ENCODE measurements around the gene KLHL13. TPM values are rescaled to one million over a fixed set of nuclear protein-coding genes. Genes with fewer than 3 reads are reported as not detected.
"Not testable (repeated sequence)": the region's sequence is repeated elsewhere in the genome, so short reads cannot be mapped to it uniquely, and the experiment has no call there.

Gene KLHL13
- total RNA-seq, 1 donor from 2014 or later, result 5.6 TPM

DNA sequence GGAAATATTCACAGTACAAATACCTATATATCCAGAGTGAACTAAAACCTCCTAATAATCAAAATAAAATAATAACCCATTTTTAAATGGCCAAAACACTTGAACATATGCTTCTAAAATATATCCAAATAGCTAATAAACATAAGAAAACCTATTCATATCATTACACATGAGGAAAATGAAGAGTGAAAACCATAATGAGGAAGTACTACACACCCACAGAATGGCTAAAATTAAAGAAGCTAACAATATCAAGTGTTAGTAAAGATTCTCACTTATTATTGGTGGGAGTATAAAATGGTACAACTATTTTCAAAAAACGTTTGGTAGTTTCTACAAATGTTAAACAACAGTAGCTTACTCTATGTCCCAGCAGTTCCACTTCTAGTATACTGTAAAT is 92.1 kb downstream of the KLHL13 start:
- no peak for FAIRE-seq
- no peaks in the 10 kb centered on the region for H3K9me3 ChIP-seq (ENCODE audit: insufficient read depth, low read depth, low read length)
- no peaks in the 10 kb centered on the region for H3K9me3 Mint-ChIP-seq (ENCODE audit: unreplicated experiment)

DNA sequence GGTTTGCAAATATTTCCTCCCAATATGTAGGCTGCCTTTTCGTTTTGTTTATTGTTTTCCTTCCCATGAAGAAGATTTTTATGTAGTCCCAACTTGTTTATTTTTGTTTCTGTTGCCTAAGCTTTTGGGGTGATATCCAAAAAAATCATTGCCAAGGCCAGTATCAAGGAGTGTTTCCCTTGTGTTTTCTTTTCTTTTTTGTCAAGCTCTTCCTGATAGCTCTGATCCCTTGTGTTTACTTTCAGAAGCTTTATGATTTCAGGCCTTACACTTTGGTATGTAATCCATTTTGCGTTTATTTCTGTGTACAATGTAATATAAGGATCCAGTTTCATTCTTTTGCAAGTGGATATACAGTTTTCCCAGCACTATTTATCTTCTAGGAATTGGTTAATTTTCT is 93.9 kb downstream of the KLHL13 start:
- FAIRE-seq, result no peak
- Mint-ChIP-seq H3K9me3 (ENCODE audit: unreplicated experiment) (no peaks in the 10 kb centered on the region), H3K4me1 (ENCODE audit: low read depth, unreplicated experiment) (no peaks in the 10 kb centered on the region)

More for the DNA sequence above, 92.1 kb downstream of the KLHL13 start:
- Mint-ChIP-seq H3K4me1 (ENCODE audit: low read depth, unreplicated experiment) (no peaks in the 10 kb centered on the region), H3K36me3 (ENCODE audit: low read depth, unreplicated experiment) (no peaks in the 10 kb centered on the region), H3K27ac (ENCODE audit: unreplicated experiment) (no peak overlapping the region), H3K4me3 (ENCODE audit: unreplicated experiment) (no peak overlapping the region), H3K27me3 (ENCODE audit: low read depth, unreplicated experiment) (no peaks in the 10 kb centered on the region)
- no peak for DNase-seq (ENCODE audit: low read depth)
- Histone ChIP-seq H3K36me3 (ENCODE audit: insufficient read depth, low read length) (no peaks in the 10 kb centered on the region), H3K4me3 (ENCODE audit: insufficient read depth, low read depth, low read length) (no peak overlapping the region), H3K79me2 (ENCODE audit: insufficient read depth, low read length) (no peaks in the 10 kb centered on the region), H2AFZ (ENCODE audit: low read depth, low read length) (no peak overlapping the region), H3K4me2 (ENCODE audit: low read length) (no peak overlapping the region), H4K20me1 (ENCODE audit: insufficient read depth, low read length) (no peaks in the 10 kb centered on the region), H3K27me3 (ENCODE audit: insufficient read depth, low read length) (no peaks in the 10 kb centered on the region), H3K27ac (ENCODE audit: low read depth, low read length) (no peak overlapping the region), H3K4me1 (ENCODE audit: insufficient read depth, low read length) (no peaks in the 10 kb centered on the region), H3K9ac (ENCODE audit: low read length) (no peak overlapping the region)
- TF ChIP-seq, protein P1, sequence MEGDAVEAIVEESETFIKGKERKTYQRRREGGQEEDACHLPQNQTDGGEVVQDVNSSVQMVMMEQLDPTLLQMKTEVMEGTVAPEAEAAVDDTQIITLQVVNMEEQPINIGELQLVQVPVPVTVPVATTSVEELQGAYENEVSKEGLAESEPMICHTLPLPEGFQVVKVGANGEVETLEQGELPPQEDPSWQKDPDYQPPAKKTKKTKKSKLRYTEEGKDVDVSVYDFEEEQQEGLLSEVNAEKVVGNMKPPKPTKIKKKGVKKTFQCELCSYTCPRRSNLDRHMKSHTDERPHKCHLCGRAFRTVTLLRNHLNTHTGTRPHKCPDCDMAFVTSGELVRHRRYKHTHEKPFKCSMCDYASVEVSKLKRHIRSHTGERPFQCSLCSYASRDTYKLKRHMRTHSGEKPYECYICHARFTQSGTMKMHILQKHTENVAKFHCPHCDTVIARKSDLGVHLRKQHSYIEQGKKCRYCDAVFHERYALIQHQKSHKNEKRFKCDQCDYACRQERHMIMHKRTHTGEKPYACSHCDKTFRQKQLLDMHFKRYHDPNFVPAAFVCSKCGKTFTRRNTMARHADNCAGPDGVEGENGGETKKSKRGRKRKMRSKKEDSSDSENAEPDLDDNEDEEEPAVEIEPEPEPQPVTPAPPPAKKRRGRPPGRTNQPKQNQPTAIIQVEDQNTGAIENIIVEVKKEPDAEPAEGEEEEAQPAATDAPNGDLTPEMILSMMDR (IDR thresholded peaks at IDR 0.05; ENCODE audit: insufficient read depth, low read depth, low read length), result no peak
- no peak for TF ChIP-seq EZH2 (IDR thresholded peaks at IDR 0.05; ENCODE audit: insufficient read depth, low read length)

DNA sequence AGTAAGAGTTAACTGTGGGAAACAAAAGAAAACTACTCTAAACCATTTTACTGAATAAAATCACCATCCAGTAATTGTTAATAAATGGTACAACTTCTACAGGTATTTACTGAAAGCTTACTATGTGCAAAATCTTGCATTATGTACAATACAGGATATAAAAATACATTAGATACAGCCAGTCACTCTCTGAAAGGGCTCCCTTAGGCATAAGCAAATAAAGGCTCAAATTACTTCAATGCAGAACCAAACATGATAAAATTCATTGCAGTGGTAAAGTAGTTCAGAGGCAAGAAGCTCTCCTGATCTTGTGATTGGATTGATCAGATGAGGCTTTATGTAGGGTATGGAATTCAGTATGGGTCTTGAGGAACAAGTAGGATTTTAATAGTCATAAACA is 100.2 kb downstream of the KLHL13 start:
- Histone ChIP-seq H3K9ac (ENCODE audit: low read length) (no peak overlapping the region), H3K79me2 (ENCODE audit: insufficient read depth, low read length) (no peaks in the 10 kb centered on the region), H2AFZ (ENCODE audit: low read depth, low read length) (no peak overlapping the region), H3K4me3 (ENCODE audit: insufficient read depth, low read depth, low read length) (no peak overlapping the region), H4K20me1 (ENCODE audit: insufficient read depth, low read length) (no peaks in the 10 kb centered on the region), H3K27ac (ENCODE audit: low read depth, low read length) (no peak overlapping the region), H3K36me3 (ENCODE audit: insufficient read depth, low read length) (no peaks in the 10 kb centered on the region), H3K9me3 (ENCODE audit: insufficient read depth, low read depth, low read length) (no peaks in the 10 kb centered on the region), H3K27me3 (ENCODE audit: insufficient read depth, low read length) (no peaks in the 10 kb centered on the region), H3K4me2 (ENCODE audit: low read length) (no peak overlapping the region), H3K4me1 (ENCODE audit: insufficient read depth, low read length) (no peaks in the 10 kb centered on the region)
- H3K9me3 Mint-ChIP-seq (ENCODE audit: unreplicated experiment), result peaks cover 5% of the 10 kb centered on the region
- FAIRE-seq (no peak), DNase-seq (ENCODE audit: low read depth) (no peak)
- H3K27me3 Mint-ChIP-seq (ENCODE audit: low read depth, unreplicated experiment), result no peaks in the 10 kb centered on the region
- H3K36me3 Mint-ChIP-seq (ENCODE audit: low read depth, unreplicated experiment), result no peaks in the 10 kb centered on the region
- no peak overlapping the region for H3K4me3 Mint-ChIP-seq (ENCODE audit: unreplicated experiment)
- TF ChIP-seq, protein P1 (IDR thresholded peaks at IDR 0.05; ENCODE audit: insufficient read depth, low read depth, low read length), result no peak
- TF ChIP-seq EZH2 (IDR thresholded peaks at IDR 0.05; ENCODE audit: insufficient read depth, low read length), result no peak
- H3K27ac Mint-ChIP-seq (ENCODE audit: unreplicated experiment), result no peak overlapping the region
- H3K4me1 Mint-ChIP-seq (ENCODE audit: low read depth, unreplicated experiment), result no peaks in the 10 kb centered on the region

More for the DNA sequence above, 93.9 kb downstream of the KLHL13 start:
- no peak overlapping the region for H3K27ac Mint-ChIP-seq (ENCODE audit: unreplicated experiment)
- Histone ChIP-seq H3K4me2 (ENCODE audit: low read length) (no peak overlapping the region), H3K27me3 (ENCODE audit: insufficient read depth, low read length) (no peaks in the 10 kb centered on the region), H3K9ac (ENCODE audit: low read length) (no peak overlapping the region), H3K36me3 (ENCODE audit: insufficient read depth, low read length) (no peaks in the 10 kb centered on the region), H3K79me2 (ENCODE audit: insufficient read depth, low read length) (no peaks in the 10 kb centered on the region), H3K27ac (ENCODE audit: low read depth, low read length) (no peak overlapping the region), H2AFZ (ENCODE audit: low read depth, low read length) (no peak overlapping the region), H4K20me1 (ENCODE audit: insufficient read depth, low read length) (no peaks in the 10 kb centered on the region), H3K4me1 (ENCODE audit: insufficient read depth, low read length) (no peaks in the 10 kb centered on the region), H3K4me3 (ENCODE audit: insufficient read depth, low read depth, low read length) (no peak overlapping the region), H3K9me3 (ENCODE audit: insufficient read depth, low read depth, low read length) (no peaks in the 10 kb centered on the region)
- H3K27me3 Mint-ChIP-seq (ENCODE audit: low read depth, unreplicated experiment), result no peaks in the 10 kb centered on the region
- TF ChIP-seq, protein P1 (IDR thresholded peaks at IDR 0.05; ENCODE audit: insufficient read depth, low read depth, low read length), result no peak
- no peak for TF ChIP-seq EZH2 (IDR thresholded peaks at IDR 0.05; ENCODE audit: insufficient read depth, low read length)
- no peak for DNase-seq (ENCODE audit: low read depth)
- H3K36me3 Mint-ChIP-seq (ENCODE audit: low read depth, unreplicated experiment), result no peaks in the 10 kb centered on the region
- H3K4me3 Mint-ChIP-seq (ENCODE audit: unreplicated experiment), result no peak overlapping the region

DNA sequence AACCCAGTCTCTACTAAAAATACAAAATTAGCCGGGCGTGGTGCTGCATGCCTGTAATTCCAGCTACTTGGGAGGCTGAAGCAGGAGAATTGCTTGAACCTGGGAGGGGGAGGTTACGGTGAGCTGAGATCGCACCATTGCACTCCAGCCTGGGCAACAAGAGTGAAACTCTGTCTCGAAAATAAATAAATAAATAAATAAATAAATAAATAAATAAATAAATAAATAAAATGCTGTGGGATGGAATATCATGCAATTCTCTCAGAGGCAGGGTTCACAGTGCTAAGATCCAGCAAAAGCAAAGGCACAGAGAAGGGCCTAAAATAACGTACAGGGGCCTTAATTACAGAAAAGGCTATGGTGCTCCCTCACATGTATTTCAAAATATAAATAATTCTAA is 114.2 kb downstream of the KLHL13 start:
- not testable (repeated sequence) for H2AFZ ChIP-seq (ENCODE audit: low read depth, low read length); H3K36me3 Mint-ChIP-seq (ENCODE audit: low read depth, unreplicated experiment)

More for the DNA sequence above, 114.2 kb downstream of the KLHL13 start:
- not testable (repeated sequence) for H3K27ac Mint-ChIP-seq (ENCODE audit: unreplicated experiment); H3K4me3 ChIP-seq (ENCODE audit: insufficient read depth, low read depth, low read length); H3K9me3 ChIP-seq (ENCODE audit: insufficient read depth, low read depth, low read length); H3K4me1 ChIP-seq (ENCODE audit: insufficient read depth, low read length); DNase-seq (ENCODE audit: low read depth); H3K79me2 ChIP-seq (ENCODE audit: insufficient read depth, low read length); H4K20me1 ChIP-seq (ENCODE audit: insufficient read depth, low read length); H3K4me3 Mint-ChIP-seq (ENCODE audit: unreplicated experiment); H3K4me2 ChIP-seq (ENCODE audit: low read length); H3K27ac ChIP-seq (ENCODE audit: low read depth, low read length); FAIRE-seq; H3K27me3 ChIP-seq (ENCODE audit: insufficient read depth, low read length); H3K9ac ChIP-seq (ENCODE audit: low read length); H3K4me1 Mint-ChIP-seq (ENCODE audit: low read depth, unreplicated experiment); H3K9me3 Mint-ChIP-seq (ENCODE audit: unreplicated experiment); H3K36me3 ChIP-seq (ENCODE audit: insufficient read depth, low read length); H3K27me3 Mint-ChIP-seq (ENCODE audit: low read depth, unreplicated experiment)
